ENCODE measurements around the gene CFH. TPM values are rescaled to one million over a fixed set of nuclear protein-coding genes. Genes with fewer than 3 reads are reported as not detected.
"Not testable (repeated sequence)": the region's sequence is repeated elsewhere in the genome, so short reads cannot be mapped to it uniquely, and the experiment has no call there.

Gene CFH
- polyA plus RNA-seq, 3 donors = 21.9 to 26.1 (median 23.9) TPM

DNA sequence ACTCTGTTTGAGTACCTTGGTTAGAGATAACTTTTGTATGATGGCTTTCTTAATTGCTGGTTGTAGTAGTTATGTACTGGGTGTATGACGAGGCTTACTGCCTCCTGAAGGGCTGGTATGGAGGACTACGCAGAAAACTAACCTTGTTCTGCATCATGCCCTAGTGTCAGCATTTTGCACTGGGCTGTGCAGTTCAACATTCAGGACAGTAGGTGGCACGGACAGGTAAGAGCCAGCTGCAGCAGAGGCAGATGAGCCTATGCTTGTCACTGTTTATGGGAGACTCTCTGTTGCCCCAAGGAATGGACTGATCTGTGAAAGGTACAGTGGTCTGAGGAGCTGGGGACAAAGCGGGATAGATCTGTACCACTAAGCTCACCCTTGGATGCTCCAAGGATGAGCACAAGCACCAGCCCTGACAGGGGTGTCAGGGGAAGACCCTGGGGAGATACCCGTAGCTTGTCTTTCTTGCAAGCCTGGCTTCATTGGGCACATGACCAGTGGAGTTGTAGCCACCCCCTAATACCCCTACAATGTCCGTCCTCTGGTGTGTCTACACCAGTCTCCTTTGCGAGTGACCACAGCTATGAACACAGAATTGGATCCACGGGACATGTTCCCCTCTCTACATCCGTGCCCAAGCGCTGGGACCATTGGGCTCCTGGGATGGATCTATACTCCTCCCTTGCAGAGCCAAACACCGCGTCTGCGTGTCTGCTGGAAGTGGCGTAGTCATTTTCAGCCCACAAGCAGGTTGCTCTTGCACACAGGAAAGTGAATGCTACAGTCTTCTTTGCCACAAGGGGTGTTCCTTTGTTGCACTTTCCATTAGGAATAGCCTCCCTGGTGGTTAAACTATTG is 71.7 kb downstream of the CFH start:
- peak in 6 of 11 donors; percentile 5 to 36 (median 14) for DNase-seq (ENCODE audit: extremely low read depth in 1 of 11, low read depth in 9 of 11, low spot score in 4 of 11)

DNA sequence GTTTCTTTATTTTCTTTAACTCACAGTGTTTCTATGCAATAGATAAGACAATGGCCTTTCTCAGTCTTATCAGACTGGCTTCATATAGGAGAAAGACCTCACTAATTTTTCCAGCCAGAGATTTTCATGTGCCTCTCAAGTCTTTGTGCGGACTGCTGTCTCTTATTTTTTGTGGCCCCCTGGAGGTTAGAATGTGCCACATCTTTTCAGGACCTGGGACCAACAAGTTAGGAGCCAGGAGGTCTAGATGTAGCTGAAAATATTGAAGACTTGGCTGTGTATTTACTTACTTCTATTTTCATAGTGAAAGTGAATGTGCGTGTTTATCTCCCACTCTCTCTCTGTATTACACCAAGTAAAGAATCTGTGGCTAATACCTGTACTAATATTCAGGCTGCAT is 80.7 kb downstream of the CFH start:
- DNase-seq (ENCODE audit: extremely low read depth in 1 of 11, low read depth in 9 of 11, low spot score in 4 of 11) = no peak

DNA sequence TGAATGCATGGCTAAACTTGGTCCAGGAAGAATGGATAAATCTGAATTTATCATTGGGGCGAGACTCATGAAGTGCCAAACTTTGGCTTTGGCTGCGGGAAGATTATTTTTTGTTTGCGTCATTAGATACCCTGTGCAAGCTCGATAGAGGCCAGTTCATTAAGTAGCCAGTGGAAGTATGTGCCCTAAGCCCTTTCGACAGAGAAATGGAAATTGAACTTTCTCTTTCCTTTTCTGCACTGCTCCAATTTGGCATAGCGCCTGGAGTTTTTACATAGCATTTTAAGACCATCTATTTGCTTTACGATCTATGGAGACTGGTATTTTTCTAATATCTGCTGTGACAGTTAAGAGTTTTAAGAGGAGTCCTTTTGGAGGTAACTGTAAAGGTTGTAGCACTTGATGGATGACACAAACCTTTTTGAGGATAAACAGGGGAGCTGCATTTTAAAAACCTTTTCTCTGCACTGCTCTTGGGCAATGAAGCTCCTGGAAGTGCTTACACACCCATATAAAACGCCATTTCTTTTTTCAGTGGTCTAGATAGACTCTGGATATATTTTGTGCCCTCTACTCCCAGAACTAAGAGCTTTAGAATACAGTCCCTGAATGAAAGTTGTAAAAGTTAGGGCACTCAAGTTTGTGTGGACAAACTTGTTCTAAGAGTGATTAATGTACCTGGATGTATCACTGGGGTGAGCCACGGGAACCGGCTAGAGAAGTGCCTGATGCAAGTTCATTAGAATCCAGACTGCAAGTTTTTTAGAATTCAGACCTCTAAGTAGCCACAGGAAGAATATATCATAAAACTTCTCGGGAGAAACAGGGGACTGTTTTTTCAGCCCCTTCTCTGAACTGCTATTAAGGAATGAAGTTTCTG is 81.5 kb downstream of the CFH start:
- no peak for DNase-seq (ENCODE audit: extremely low read depth in 1 of 11, low read depth in 9 of 11, low spot score in 4 of 11)

DNA sequence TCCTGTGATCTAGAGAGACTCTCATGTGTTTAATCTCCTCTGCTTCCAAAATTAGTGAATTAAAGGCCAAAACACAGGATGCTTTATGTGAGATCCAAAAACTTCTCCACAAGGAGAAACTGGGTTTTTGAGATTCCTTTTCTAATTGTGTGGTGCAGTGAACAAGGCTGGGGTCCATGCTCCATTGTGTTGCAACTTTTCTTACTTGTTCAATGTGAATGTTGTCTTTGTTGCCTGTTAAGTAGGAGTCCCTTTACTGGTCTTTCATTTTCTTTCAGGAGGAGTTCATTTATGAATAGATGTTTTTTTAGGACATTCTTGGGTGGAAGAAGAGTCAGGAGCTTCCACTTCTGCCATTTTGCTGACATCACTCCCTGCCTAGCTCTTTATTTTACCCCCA is 82.2 kb downstream of the CFH start:
- no peak for DNase-seq (ENCODE audit: extremely low read depth in 1 of 11, low read depth in 9 of 11, low spot score in 4 of 11)

DNA sequence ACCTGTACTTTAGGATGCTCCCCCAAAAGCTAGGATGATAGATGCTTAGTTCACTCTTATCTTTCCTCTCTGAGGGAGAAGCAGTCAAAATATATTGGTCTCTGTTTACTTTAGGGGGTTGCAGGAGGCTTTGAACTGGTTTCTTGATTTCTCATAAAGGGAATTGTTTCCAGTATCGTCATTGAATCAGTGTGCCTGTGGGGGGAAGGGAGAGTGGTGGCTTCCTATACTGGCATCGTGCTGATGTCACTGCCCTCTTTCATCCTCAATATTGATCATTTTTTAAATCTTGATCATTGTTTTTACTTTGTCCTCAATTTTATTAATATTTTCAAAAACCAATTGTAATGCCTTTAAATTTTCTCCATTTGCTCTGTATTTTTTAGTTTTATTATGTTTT is 82.6 kb downstream of the CFH start:
- DNase-seq (ENCODE audit: extremely low read depth in 1 of 11, low read depth in 9 of 11, low spot score in 4 of 11) = no peak

DNA sequence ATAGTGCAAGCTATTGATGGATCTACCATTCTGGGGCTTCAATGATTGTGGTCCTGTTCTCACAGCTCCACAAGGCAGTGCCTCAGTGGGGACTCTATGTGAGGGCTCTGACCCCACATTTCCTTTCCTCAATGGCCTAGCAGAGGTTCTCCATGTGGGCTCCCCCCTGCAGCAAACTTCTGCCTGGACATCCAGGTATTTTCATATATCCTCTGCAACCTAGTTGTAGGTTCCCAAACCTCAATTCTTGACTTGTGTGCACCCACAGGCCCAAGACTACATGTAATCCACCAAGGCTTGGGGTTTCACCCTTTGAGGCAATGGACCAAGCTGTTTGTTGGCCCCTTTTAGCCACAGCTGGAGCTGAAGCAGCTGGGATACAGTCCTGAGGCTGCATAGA is 86.9 kb downstream of the CFH start:
- DNase-seq (ENCODE audit: extremely low read depth in 1 of 11, low read depth in 9 of 11, low spot score in 4 of 11) = no peak

DNA sequence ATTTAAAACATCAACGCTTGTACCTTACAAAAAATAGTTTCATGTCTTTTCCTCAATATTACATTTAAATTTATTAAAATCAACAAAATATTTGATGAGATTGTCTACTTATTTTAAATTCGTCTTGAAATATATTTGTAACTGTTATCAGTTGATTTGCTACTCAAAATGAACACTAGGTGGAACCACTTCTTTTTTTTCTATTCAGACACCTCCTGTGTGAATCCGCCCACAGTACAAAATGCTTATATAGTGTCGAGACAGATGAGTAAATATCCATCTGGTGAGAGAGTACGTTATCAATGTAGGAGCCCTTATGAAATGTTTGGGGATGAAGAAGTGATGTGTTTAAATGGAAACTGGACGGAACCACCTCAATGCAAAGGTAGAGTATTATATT is 91.4 kb downstream of the CFH start:
- peak in 1 of 11 donors; percentile 5 for DNase-seq (ENCODE audit: extremely low read depth in 1 of 11, low read depth in 9 of 11, low spot score in 4 of 11)

DNA sequence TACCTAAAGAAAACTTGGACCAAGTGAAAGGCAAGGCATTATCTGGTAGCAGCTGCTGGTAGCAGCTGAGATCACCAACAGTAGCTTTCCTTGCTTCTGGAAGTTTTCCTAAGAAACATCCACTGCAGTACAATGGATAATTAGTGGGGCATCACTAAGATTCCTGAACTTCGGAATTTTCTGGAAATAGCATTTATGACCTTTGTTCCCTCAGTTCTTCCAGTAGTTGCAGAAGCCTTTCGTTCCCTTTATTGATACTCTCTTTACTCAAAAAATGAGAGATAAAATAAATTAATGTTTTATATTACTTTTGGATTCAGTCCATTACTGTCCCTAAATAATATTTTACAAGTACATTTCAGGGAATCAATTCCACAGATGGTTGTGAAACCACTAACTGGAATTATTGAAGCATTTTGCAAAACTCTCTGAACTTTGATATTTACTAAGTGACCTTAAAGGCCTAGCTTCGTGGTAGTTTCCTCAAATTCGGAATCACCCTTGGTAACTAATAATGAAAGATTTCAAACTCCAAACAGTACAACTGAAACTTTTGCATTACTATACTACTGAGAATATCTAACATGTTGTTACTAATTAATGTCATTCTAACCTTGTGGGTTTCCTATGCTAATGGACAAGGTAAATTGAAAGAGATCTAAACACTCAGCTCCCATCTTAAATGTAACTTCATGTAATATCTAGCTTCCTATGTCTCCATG is 113.3 kb downstream of the CFH start:
- DNase-seq (ENCODE audit: extremely low read depth in 1 of 11, low read depth in 9 of 11, low spot score in 4 of 11) = not testable (repeated sequence)

DNA sequence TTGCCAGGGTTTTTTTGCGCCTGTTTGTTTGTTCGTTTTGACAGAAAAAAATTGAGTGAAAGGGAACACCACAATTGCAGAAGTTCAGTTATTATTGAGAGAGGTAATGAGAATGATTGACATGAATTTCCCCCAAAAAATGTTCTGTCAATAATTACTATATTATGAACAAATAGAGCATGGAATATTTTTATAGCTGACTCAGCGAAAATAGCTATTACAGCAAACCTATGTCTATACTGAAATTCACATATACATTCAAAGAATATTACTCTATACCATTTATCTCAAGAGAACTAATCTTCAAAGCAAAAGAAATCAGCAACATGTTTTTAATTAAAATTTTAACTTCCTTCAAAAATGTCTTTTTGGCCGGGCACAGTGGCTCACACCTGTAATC is 118.0 kb downstream of the CFH start:
- not testable (repeated sequence) for DNase-seq (ENCODE audit: extremely low read depth in 1 of 11, low read depth in 9 of 11, low spot score in 4 of 11)

DNA sequence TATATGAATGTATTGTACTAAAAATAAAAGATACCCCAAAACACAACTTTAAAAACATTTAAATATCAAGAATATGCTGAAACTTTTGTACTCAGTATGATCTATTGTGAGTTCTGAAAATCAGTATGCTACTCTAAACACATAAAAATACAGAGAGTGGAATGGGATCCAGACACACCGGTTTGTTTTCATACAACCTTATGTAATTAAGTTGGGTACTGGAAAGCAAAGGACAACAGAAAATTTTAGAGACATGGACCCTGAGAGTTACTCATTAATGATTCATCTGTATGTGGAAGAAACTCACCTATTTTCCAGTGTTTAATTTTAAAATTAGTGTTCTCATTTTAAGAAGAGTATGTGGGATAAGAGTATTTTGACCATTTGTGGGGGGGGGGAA is 121.9 kb downstream of the CFH start:
- DNase-seq (ENCODE audit: extremely low read depth in 1 of 11, low read depth in 9 of 11, low spot score in 4 of 11) = no peak

DNA sequence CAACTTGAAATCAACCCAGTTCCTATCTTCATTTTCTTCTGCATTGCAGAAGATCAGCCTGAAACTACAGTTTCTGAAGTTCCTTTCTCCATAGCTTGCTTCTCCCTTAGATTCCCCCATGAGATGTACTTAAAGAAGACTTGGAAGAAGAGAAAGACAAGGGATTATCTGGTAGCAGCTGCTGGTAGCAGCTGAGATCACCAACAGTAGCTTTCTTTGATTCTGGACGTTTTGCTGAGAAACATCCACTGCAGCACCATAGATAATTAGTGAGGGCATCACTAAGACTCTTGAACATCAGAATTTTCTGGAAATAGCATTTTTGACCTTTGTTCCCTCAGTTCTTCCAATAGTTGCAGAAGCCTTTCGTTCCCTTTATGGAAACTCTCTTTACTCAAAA is 122.3 kb downstream of the CFH start:
- no peak for DNase-seq (ENCODE audit: extremely low read depth in 1 of 11, low read depth in 9 of 11, low spot score in 4 of 11)

DNA sequence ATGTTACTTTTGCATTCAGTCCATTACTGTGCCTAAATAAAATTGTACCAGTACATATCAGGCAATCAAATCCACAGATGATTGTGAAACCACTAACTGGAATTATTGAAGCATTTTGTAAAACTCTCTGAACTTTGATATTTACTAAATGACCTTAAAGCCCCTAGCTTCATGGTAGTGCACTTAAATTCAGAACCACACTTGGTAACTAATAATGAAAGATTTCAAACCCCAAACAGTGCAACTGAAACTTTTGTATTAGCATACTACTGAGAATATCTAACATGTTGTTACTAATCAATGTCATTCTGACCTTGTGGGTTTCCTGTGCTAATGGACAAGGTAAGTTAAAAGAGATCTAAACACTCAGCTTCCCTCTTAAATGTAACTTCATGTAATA is 122.8 kb downstream of the CFH start, which contains the start of gene CFHR3:
Gene CFHR3 (plus strand): TSS at position 238 of the 400 bp plus-strand sequence. CDS start 47 bp downstream, at position 285.
- no peak for DNase-seq (ENCODE audit: extremely low read depth in 1 of 11, low read depth in 9 of 11, low spot score in 4 of 11)

DNA sequence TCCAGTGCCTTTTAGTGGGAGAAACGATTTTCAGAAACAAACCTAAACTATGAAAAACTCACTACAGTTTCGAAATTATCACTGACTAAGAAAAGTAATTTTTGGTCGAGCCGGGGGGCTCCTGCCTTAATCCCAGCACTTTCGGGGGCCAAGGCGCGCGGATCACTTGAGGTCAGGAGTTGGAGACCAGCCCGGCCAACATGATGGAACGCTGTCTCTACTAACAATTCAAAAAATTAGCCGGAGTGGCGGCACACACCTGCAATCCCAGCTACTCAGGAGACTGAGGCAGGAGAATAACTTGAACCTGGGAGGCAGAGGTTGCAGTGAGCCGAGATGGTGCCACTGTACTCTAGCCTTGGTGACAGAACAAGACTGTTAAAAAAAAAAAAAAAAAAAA is 125.8 kb downstream of the CFH start:
- no peak for DNase-seq (ENCODE audit: extremely low read depth in 1 of 11, low read depth in 9 of 11, low spot score in 4 of 11)

DNA sequence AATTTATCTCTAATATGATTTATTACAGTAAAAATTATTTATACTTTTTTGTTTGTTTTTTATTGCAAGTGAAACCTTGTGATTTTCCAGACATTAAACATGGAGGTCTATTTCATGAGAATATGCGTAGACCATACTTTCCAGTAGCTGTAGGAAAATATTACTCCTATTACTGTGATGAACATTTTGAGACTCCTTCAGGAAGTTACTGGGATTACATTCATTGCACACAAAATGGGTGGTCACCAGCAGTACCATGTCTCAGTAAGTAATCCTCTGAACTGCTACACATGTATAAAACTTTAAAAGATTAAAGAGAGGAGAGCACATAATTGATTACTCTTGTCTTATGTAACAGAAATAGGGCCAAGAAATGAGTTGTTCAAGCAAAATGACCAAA is 127.2 kb downstream of the CFH start:
- no peak for DNase-seq (ENCODE audit: extremely low read depth in 1 of 11, low read depth in 9 of 11, low spot score in 4 of 11)

DNA sequence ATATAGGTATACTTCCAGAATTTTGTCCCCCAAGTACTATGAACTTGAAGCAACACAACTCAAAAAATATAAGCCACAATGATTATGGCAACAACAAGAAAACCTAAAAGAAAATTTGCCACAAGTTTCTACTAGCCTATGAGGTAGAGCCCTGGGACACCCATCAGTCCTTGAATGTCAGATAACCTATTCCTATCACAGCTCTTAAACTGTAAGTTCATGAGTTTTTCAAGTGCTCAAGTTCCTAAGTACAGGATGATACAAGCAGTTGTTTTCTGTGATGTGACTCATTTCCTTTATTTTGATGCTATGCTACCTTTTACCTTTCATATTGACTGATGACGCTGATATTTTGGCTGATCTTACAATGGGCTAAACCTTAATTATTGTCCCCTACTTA is 139.4 kb downstream of the CFH start:
- not testable (repeated sequence) for DNase-seq (ENCODE audit: extremely low read depth in 1 of 11, low read depth in 9 of 11, low spot score in 4 of 11)

DNA sequence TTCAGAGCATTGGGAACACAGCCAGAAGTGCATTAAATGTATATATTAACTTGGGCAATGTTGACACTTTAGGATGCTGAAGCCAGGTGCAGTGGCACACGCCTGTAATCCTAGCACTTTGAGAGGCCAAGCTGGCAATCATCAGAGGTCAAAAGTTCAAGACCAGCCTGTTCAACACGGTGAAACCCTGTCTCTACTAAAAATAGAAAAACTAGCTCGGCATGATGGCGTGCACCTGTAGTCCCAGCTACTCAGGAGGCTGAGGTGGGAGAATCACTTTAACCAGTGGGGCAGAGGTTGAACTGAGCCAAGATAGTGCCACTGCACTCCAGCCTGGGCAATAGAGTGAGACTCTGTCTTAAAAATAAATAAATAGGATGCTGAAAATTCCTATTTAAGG is 142.3 kb downstream of the CFH start:
- DNase-seq (ENCODE audit: extremely low read depth in 1 of 11, low read depth in 9 of 11, low spot score in 4 of 11) = not testable (repeated sequence)
